Fibroblast of mammary gland (primary cell): Measurements from ENCODE around the gene BRPF3.

Experiments used
- DNase-seq: peaks from one replicate; pipeline ENCODE4 v3.0.0-alpha.2; 2010; ENCODE audit warnings: low read depth
- H3K4me3 ChIP-seq: 2 replicates; pipeline ENCODE4 v1.5.1; 2011; ENCODE audit warnings: low read depth, mild to moderate bottlenecking, low read length, moderate library complexity; ENCODE audit not compliant: control insufficient read depth
- CTCF ChIP-seq: conservative IDR thresholded peaks from 2 replicates; pipeline ENCODE4 v1.5.1; 2011; ENCODE audit warnings: low read depth, low read length, inconsistent platforms; ENCODE audit not compliant: control insufficient read depth, insufficient read depth

BRPF3 gene

GRCh38 chr6:36196113-36196879, at the start of gene BRPF3:
Gene BRPF3, plus strand, starts transcription at chr6:36196744. Its CDS starts 3,579 bp downstream, at chr6:36200323.
- peak within 1 kb of the TSS; percentile 59 for H3K4me3 ChIP-seq
- DNase-seq: peak; percentile 51
- TF ChIP-seq CTCF: no peak

GRCh38 chr6:36147294-36147693, 49.2 kb upstream of the BRPF3 start:
- no peak for DNase-seq
- no peak for TF ChIP-seq CTCF
- no peak overlapping the region for H3K4me3 ChIP-seq

GRCh38 chr6:36149476-36149875, 47.1 kb upstream of the BRPF3 start:
- no peak for TF ChIP-seq CTCF
- no peak overlapping the region for H3K4me3 ChIP-seq
- peak; percentile 15 for DNase-seq

GRCh38 chr6:36150283-36150682, 46.3 kb upstream of the BRPF3 start:
- H3K4me3 ChIP-seq: no peak overlapping the region
- peak; percentile 41 for DNase-seq
- TF ChIP-seq CTCF: no peak

GRCh38 chr6:36154286-36154685, 42.3 kb upstream of the BRPF3 start:
- no peak for DNase-seq
- no peak for TF ChIP-seq CTCF
- no peak overlapping the region for H3K4me3 ChIP-seq

GRCh38 chr6:36155662-36156061, 40.9 kb upstream of the BRPF3 start:
- no peak for TF ChIP-seq CTCF
- no peak overlapping the region for H3K4me3 ChIP-seq
- no peak for DNase-seq

- DNase-seq: peak; percentile 38
- H3K4me3 ChIP-seq: no peak overlapping the region
- no peak for TF ChIP-seq CTCF
These were observed 36.3 kb upstream of the BRPF3 start for GRCh38 chr6:36160147-36160760.
